GM12878 (cell line): Measurements from ENCODE around the gene INSRR. TPM values are rescaled to one million over a fixed set of nuclear protein-coding genes. Genes with fewer than 3 reads are reported as not detected.

Experiments used
- ATAC-seq: fragments of 200-7000 bp; cut with Tn5 transposase; 3 replicates; pipeline ENCODE4 v1.9.1; 2020; ENCODE audit warnings: mild to moderate bottlenecking, moderate library complexity
- BruUV-seq: library from RNA; stranded (reverse); fragments of 400-500 nt; replicated peaks from 2 replicates; lab custom pipeline; 2021; lab: Mats Ljungman, UMichigan
- CTCF ChIA-PET: fragments of 300-600 bp; sonication (Branson Sonifier 250); formaldehyde crosslinking; extraction: SDS; loops from one replicate; lab custom pipeline; 2021; ENCODE audit warnings: inconsistent platforms; lab: Yijun Ruan, JAX
- POLR2A ChIA-PET: fragments of 350-600 bp; formaldehyde crosslinking; extraction: SDS; loops from one replicate; lab custom pipeline; 2021; ENCODE audit warnings: inconsistent platforms; lab: Charles Lee
- RAD21 ChIA-PET: fragments of 300-600 bp; sonication (Branson Sonifier 250); formaldehyde crosslinking; loops from one replicate; lab custom pipeline; 2023; ENCODE audit warnings: antibody characterized with exemption; ENCODE audit not compliant: unreplicated experiment; lab: Charles Lee
- SMC1A ChIA-PET: fragments of 300-600 bp; sonication (Branson Sonifier 250); formaldehyde crosslinking; loops from one replicate; lab custom pipeline; 2023; ENCODE audit not compliant: unreplicated experiment, uncharacterized antibody; lab: Charles Lee
- DNase-seq: peaks from one replicate; pipeline ENCODE4 v3.0.0-alpha.2; 2011; ENCODE audit warnings: low read depth, low spot score
- FAIRE-seq: peaks from 3 replicates; lab custom pipeline; 2011; peaks lifted over from hg19 to GRCh38; lab: Jason Lieb, UNC
- H2AFZ ChIP-seq: 2 replicates; pipeline ENCODE4 v1.6.0; 2011; ENCODE audit warnings: low read depth, low read length, control low read depth; ENCODE audit not compliant: control insufficient read depth
- H3K27ac ChIP-seq: 2 replicates; pipeline ENCODE4 v1.5.1; 2011; ENCODE audit warnings: control low read depth; ENCODE audit not compliant: control insufficient read depth, insufficient read depth
- H3K27me3 ChIP-seq, 2 experiments: replicated peaks in 1 of 2; 2 replicates each; pipeline versions ENCODE4 v1.6.0 to v1.6.1; 2011; ENCODE audit warnings: low read length in 1 of 2; ENCODE audit not compliant: control insufficient read depth in 2 of 2, insufficient read depth in 2 of 2
- H3K36me3 ChIP-seq, 2 experiments: 2 replicates each; pipeline ENCODE4 v1.5.1; 2011; ENCODE audit warnings: low read length in 1 of 2; ENCODE audit not compliant: control insufficient read depth in 2 of 2, insufficient read depth in 2 of 2
- H3K4me1 ChIP-seq: 2 replicates; pipeline ENCODE4 v1.6.1; 2011; ENCODE audit warnings: mild to moderate bottlenecking, low read length, moderate library complexity, mixed read lengths; ENCODE audit not compliant: control insufficient read depth, insufficient read depth
- H3K4me2 ChIP-seq: 2 replicates; pipeline ENCODE4 v1.6.0; 2011; ENCODE audit warnings: control low read depth; ENCODE audit not compliant: control insufficient read depth, insufficient read depth
- H3K4me3 ChIP-seq: fragments of 200-600 bp; sonication (generic); 2 replicates; pipeline ENCODE4 v1.5.1; 2016
- H3K79me2 ChIP-seq: 2 replicates; pipeline ENCODE4 v1.6.0; 2011; ENCODE audit warnings: low read length; ENCODE audit not compliant: control insufficient read depth, insufficient read depth
- H3K9ac ChIP-seq: 2 replicates; pipeline ENCODE4 v1.8.0; 2011; ENCODE audit warnings: low read length, control low read depth, mixed read lengths; ENCODE audit not compliant: control insufficient read depth, insufficient read depth
- H3K9me3 ChIP-seq: replicated peaks from 3 replicates; pipeline ENCODE4 v1.5.1; 2011; ENCODE audit warnings: mild to moderate bottlenecking, low read length; ENCODE audit not compliant: control insufficient read depth, insufficient read depth
- H4K20me1 ChIP-seq: 2 replicates; pipeline ENCODE4 v1.6.0; 2011; ENCODE audit not compliant: control insufficient read depth, insufficient read depth
- BCLAF1 ChIP-seq: fragments of 450-650 bp; IDR thresholded peaks from 2 replicates; pipeline ENCODE4 v1.6.1; 2017; ENCODE audit warnings: antibody characterized with exemption, mild to moderate bottlenecking, moderate library complexity
- BHLHE40 ChIP-seq, 2 experiments: fragments of 450-650 bp in 1 of 2; IDR thresholded peaks; 2 replicates each; pipeline ENCODE4 v1.6.1; 2011 to 2017; ENCODE audit warnings: low read depth in 2 of 2, borderline replicate concordance in 1 of 2, improper control_type of control experiment in 1 of 2, low read length in 1 of 2, mild to moderate bottlenecking in 1 of 2
- CBX3 ChIP-seq: fragments of 200-600 bp; sonication (generic); IDR thresholded peaks from 2 replicates; pipeline ENCODE4 v1.6.1; 2016; ENCODE audit warnings: low read depth, borderline replicate concordance
- FOXK2 ChIP-seq: fragments of 450-650 bp; IDR thresholded peaks from 2 replicates; pipeline ENCODE4 v1.6.1; 2017; ENCODE audit warnings: mild to moderate bottlenecking, moderate library complexity
- IRF5 ChIP-seq: fragments of 450-650 bp; IDR thresholded peaks from 2 replicates; pipeline ENCODE4 v1.6.1; 2017; ENCODE audit warnings: borderline replicate concordance
- KAT2A ChIP-seq: conservative IDR thresholded peaks from 2 replicates; pipeline ENCODE4 v1.6.1; 2011; ENCODE audit warnings: low read depth, low read length; ENCODE audit not compliant: control insufficient read depth
- MTA2 ChIP-seq: fragments of 450-650 bp; IDR thresholded peaks from 2 replicates; pipeline ENCODE4 v1.6.1; 2016; ENCODE audit warnings: low read depth, mild to moderate bottlenecking, moderate library complexity
- NR2C2 ChIP-seq: IDR thresholded peaks from 2 replicates; pipeline ENCODE4 v1.6.1; 2011; ENCODE audit warnings: borderline replicate concordance, low read depth; ENCODE audit not compliant: control insufficient read depth, insufficient read length
- NR2F1 ChIP-seq: fragments of 450-650 bp; conservative IDR thresholded peaks from 2 replicates; pipeline ENCODE4 v1.6.1; 2017; ENCODE audit warnings: mild to moderate bottlenecking
- SIN3A ChIP-seq: IDR thresholded peaks from 2 replicates; pipeline ENCODE4 v1.6.1; 2012; ENCODE audit warnings: low read depth, low read length, improper control_type of control experiment
- SMAD5 ChIP-seq: IDR thresholded peaks from 2 replicates; pipeline ENCODE4 v1.6.1; 2016; ENCODE audit warnings: antibody characterized with exemption, low read depth
- TCF7 ChIP-seq: IDR thresholded peaks from 2 replicates; pipeline ENCODE4 v1.6.1; 2014; ENCODE audit warnings: antibody characterized with exemption, borderline replicate concordance
- YBX1 ChIP-seq: fragments of 450-650 bp; IDR thresholded peaks from 2 replicates; pipeline ENCODE4 v1.6.1; 2016; ENCODE audit warnings: antibody characterized with exemption
- WGBS: methylation state at CpG from one replicate; pipeline ENCODE4 v1.1.6; 2016; ENCODE audit warnings: low lambda C conversion rate; ENCODE audit not compliant: insufficient replicate concordance, insufficient coverage; ENCODE audit errors: missing lambda C conversion rate; 5-methylcytosine and 5-hydroxymethylcytosine counted together
- in situ Hi-C: fragments of 300-500 bp; cut with MboI; formaldehyde crosslinking; loops from 9 replicates; pipeline ENCODE4 v1.14.3; 2018; ENCODE audit warnings: mixed read lengths
- intact Hi-C: fragments of 100-400 bp; cut with micrococcal nuclease; formaldehyde crosslinking; loops from one replicate; pipeline ENCODE4 v1.14.2; 2022; ENCODE audit not compliant: unreplicated experiment
- polyA plus RNA-seq, 11 experiments: library from polyadenylated mRNA; depleted of rRNA in 4 of 11; unstranded in 6 of 11; stranded (reverse) in 5 of 11; fragments of >200 nt; fragmentation: Nextera tagmentation in 4 of 11; fragmentation: Illumina TruSeq in 1 of 11; extraction: Ambion mirVana in 4 of 11; extraction: Trizol in 1 of 11; gene quantifications; 1 replicate in 1 of 11; 2 replicates in 10 of 11; pipeline versions ENCODE4 v1.2.1 to v1.2.3, GENCODE V29; 2011 to 2016; ENCODE audit warnings: inconsistent platforms in 2 of 11, missing spikeins in 2 of 11, low read depth in 1 of 11
- total RNA-seq, 4 experiments: library from RNA; depleted of rRNA in 3 of 4; stranded (reverse); fragments of >200 nt in 3 of 4; fragmentation: Illumina TruSeq in 1 of 4; extraction: Trizol in 1 of 4; gene quantifications; 2 replicates each; pipeline versions ENCODE4 v1.2.1 to v1.2.3, GENCODE V29; 2013 to 2021
- TF ChIP-seq, protein P1 (sequence below): fragments of 150-350 bp; IDR thresholded peaks from 2 replicates; pipeline ENCODE4 v1.6.1; 2014; ENCODE audit warnings: mild to moderate bottlenecking, low read depth, low read length
- TF ChIP-seq, protein P2 (sequence below): IDR thresholded peaks from 2 replicates; pipeline ENCODE4 v1.6.1; 2012; ENCODE audit warnings: low read length, inconsistent platforms

The INSRR gene
- total and polyA plus RNA-seq, 10 of the 15 experiments (the other 5 are each of a cell fraction or from before 2014, with no cell fraction given): 0.01 TPM; not detected in 9

DNA sequence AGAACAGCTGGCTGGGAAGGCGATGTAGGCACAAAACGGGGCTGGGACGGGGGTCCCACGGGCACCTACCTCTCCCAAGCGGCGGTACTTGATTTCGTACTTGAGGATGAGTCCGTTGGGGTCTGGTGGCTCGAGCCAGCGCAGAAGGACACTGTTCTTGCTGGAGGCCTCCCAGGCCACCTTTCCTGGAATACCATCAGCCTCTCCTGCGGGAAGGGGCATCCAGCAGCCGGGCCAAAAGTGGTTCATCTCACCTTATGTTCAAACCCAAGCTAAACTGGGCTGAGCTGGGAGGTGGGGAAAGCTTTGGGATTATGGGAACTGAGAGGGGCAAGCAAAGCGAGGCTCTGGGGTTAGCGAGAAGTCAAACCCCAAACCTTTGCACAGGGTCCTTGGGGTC, 14.3 kb downstream of the INSRR start (continued):
- TF ChIP-seq SIN3A: no peak

DNA sequence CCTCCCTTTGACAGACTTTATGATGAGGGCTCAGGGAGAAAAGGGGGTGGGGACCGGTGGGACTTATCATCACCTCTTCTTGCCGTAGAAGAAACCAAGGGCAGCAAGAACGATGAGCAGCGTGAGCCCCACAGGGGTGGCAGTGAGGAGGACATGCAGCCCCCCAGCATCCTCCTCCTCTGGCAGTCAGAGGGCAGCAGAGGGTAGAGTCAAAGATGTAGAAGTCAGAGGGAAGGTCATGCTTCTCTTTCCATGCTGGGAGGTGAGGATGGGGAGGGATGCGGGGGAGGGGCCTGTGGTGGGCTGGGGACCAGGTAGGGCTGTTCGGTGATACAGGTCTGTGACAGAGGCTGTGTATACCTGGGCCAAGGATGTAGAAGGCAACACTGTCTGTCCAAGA, 14.8 kb downstream of the INSRR start:
- CTCF ChIA-PET: interaction anchor here (1.1 to 1.3 kb wide), 2 partner anchors 16 kb away, joined by 4 read pairs; no protein-coding TSS in a partner anchor
- Histone ChIP-seq H3K9me3 (no peaks in the 10 kb centered on the region), H2AFZ (no peak overlapping the region), H3K4me2 (no peak overlapping the region), H3K4me1 (no peaks in the 10 kb centered on the region), H3K9ac (no peak overlapping the region), H3K27ac (no peak overlapping the region), H3K79me2 (no peaks in the 10 kb centered on the region), H3K36me3 (no peaks in the 10 kb centered on the region), H3K4me3 (no peak overlapping the region), H4K20me1 (0 out of 2 replicates have a peak, but pooled peaks cover 1% of the 10 kb centered on the region), H3K27me3 (peaks cover 0 to 7% of the 10 kb centered on the region in 2 experiments)
- TF ChIP-seq, protein P1, sequence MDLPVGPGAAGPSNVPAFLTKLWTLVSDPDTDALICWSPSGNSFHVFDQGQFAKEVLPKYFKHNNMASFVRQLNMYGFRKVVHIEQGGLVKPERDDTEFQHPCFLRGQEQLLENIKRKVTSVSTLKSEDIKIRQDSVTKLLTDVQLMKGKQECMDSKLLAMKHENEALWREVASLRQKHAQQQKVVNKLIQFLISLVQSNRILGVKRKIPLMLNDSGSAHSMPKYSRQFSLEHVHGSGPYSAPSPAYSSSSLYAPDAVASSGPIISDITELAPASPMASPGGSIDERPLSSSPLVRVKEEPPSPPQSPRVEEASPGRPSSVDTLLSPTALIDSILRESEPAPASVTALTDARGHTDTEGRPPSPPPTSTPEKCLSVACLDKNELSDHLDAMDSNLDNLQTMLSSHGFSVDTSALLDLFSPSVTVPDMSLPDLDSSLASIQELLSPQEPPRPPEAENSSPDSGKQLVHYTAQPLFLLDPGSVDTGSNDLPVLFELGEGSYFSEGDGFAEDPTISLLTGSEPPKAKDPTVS: no peak
- no peak for TF ChIP-seq BHLHE40 (IDR thresholded peaks at IDR 0.05; ENCODE audit: borderline replicate concordance in 1 of 2, low read depth in 2 of 2, low read length in 1 of 2)
- no peak for TF ChIP-seq YBX1
- no peak for TF ChIP-seq NR2F1
- TF ChIP-seq BCLAF1: no peak
- TF ChIP-seq, protein P2, sequence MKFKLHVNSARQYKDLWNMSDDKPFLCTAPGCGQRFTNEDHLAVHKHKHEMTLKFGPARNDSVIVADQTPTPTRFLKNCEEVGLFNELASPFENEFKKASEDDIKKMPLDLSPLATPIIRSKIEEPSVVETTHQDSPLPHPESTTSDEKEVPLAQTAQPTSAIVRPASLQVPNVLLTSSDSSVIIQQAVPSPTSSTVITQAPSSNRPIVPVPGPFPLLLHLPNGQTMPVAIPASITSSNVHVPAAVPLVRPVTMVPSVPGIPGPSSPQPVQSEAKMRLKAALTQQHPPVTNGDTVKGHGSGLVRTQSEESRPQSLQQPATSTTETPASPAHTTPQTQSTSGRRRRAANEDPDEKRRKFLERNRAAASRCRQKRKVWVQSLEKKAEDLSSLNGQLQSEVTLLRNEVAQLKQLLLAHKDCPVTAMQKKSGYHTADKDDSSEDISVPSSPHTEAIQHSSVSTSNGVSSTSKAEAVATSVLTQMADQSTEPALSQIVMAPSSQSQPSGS: no peak
- TF ChIP-seq TCF7: no peak
- TF ChIP-seq MTA2: no peak
- no peak for TF ChIP-seq CBX3
- TF ChIP-seq KAT2A: no peak
- TF ChIP-seq NR2C2: no peak
- TF ChIP-seq SMAD5: no peak
- no peak for TF ChIP-seq FOXK2
- no peak for TF ChIP-seq IRF5
- no peak for DNase-seq
- intact Hi-C loops (no loop called here), in situ Hi-C loops (no loop called here)
- RAD21 ChIA-PET: interaction anchor here (1.3 kb wide), 1 partner anchor 16 kb away, joined by 3 read pairs; no protein-coding TSS in a partner anchor
- SMC1A ChIA-PET: no interaction called here
- POLR2A ChIA-PET: no interaction called here
- no TSS peak for BruUV-seq
- no peak for FAIRE-seq
- ATAC-seq: no peak
- 54% methylated on average over 6 of the region's 6 CpGs for WGBS
